Fibroblast of skin of abdomen (primary cell): Measurements from ENCODE around the gene TSPY4. TPM values are rescaled to one million over a fixed set of nuclear protein-coding genes. Genes with fewer than 3 reads are reported as not detected.
"Not testable (repeated sequence)": the region's sequence is repeated elsewhere in the genome, so short reads cannot be mapped to it uniquely, and the experiment has no call there.

ENCODE experiments used
- DNase-seq: peaks from one replicate; pipeline ENCODE4 v3.0.0-alpha.2; 2013
- polyA plus RNA-seq, 2 experiments: library from polyadenylated mRNA; unstranded; fragments of 120-200 nt; gene quantifications; one replicate each; pipeline ENCODE4 v1.2.1, GENCODE V29; 2013; ENCODE audit not compliant: insufficient read length in 2 of 2

Gene TSPY4, protein sequence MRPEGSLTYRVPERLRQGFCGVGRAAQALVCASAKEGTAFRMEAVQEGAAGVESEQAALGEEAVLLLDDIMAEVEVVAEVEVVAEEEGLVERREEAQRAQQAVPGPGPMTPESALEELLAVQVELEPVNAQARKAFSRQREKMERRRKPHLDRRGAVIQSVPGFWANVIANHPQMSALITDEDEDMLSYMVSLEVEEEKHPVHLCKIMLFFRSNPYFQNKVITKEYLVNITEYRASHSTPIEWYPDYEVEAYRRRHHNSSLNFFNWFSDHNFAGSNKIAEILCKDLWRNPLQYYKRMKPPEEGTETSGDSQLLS
- not detected for polyA plus RNA-seq (2013, experiment 1 of 2; ENCODE audit: insufficient read length)
- polyA plus RNA-seq (2013, experiment 2 of 2; ENCODE audit: insufficient read length), result not detected

DNA sequence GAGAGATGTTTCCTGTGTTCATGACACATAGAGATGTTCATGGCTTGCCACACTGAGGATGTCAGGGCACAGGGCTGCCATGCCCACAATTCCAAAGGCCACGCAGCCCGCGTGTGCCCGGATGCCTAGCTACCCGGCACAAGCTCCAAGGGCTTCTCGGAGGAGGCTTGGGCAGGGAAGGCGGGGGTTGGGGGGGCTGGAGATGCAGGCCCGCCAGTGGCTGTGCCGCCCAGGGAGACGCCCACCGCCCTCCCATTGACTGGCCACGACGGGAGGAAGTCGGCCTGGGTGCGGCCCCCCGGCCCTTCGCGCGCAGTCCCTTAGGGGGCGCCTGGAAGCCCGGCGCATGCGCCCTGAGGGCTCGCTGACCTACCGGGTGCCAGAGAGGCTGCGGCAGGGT, at the start of gene TSPY4:
Gene TSPY4, plus strand, starts transcription at position 301 of the 400 bp plus-strand sequence. Its CDS starts 46 bp downstream, at position 347.
- DNase-seq, result not testable (repeated sequence)

DNA sequence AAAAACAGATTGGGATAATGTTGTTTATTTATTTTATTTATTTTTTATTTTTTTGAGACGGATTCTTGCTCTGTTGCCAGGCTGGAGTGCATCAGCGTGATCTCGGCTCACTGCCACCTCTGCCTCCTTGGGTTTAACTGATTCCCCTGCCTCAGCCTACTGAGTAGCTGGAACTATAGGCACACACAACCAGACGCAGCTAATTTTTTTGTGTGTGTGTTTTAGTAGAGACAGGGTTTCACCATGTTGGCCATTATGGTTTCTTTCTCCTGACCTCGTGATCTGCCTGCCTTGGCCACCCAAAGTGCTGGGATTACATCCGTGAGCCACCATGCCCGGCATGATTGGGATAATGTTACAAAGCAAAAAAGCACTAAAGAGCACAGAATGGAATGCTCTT, 16.3 kb upstream of the TSPY4 start:
- DNase-seq, result no peak

DNA sequence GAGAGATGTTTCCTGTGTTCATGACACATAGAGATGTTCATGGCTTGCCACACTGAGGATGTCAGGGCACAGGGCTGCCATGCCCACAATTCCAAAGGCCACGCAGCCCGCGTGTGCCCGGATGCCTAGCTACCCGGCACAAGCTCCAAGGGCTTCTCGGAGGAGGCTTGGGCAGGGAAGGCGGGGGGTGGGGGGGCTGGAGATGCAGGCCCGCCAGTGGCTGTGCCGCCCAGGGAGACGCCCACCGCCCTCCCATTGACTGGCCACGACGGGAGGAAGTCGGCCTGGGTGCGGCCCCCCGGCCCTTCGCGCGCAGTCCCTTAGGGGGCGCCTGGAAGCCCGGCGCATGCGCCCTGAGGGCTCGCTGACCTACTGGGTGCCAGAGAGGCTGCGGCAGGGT, 20.2 kb downstream of the TSPY4 start, which contains the start of gene TSPY8:
Gene TSPY8, plus strand, starts transcription at position 301 of the 400 bp plus-strand sequence. Its CDS starts 46 bp downstream, at position 347.
- DNase-seq, result not testable (repeated sequence)
